ENCODE data around the gene SLCO3A1.

GRCh38 chr15:91970142-91970541, 116.6 kb downstream of the SLCO3A1 start:
- TF ChIP-seq, protein P1, sequence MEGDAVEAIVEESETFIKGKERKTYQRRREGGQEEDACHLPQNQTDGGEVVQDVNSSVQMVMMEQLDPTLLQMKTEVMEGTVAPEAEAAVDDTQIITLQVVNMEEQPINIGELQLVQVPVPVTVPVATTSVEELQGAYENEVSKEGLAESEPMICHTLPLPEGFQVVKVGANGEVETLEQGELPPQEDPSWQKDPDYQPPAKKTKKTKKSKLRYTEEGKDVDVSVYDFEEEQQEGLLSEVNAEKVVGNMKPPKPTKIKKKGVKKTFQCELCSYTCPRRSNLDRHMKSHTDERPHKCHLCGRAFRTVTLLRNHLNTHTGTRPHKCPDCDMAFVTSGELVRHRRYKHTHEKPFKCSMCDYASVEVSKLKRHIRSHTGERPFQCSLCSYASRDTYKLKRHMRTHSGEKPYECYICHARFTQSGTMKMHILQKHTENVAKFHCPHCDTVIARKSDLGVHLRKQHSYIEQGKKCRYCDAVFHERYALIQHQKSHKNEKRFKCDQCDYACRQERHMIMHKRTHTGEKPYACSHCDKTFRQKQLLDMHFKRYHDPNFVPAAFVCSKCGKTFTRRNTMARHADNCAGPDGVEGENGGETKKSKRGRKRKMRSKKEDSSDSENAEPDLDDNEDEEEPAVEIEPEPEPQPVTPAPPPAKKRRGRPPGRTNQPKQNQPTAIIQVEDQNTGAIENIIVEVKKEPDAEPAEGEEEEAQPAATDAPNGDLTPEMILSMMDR (IDR thresholded peaks at IDR 0.05; ENCODE audit: insufficient read depth, low read length), result no peak
- TF ChIP-seq GABPA (IDR thresholded peaks at IDR 0.05; ENCODE audit: low read depth) (no peak), POLR2AphosphoS5 (IDR thresholded peaks at IDR 0.05; ENCODE audit: low read depth) (no peak), SPI1 (IDR thresholded peaks at IDR 0.05; ENCODE audit: borderline replicate concordance, low read depth) (no peak)
- TF ChIP-seq, protein P2, sequence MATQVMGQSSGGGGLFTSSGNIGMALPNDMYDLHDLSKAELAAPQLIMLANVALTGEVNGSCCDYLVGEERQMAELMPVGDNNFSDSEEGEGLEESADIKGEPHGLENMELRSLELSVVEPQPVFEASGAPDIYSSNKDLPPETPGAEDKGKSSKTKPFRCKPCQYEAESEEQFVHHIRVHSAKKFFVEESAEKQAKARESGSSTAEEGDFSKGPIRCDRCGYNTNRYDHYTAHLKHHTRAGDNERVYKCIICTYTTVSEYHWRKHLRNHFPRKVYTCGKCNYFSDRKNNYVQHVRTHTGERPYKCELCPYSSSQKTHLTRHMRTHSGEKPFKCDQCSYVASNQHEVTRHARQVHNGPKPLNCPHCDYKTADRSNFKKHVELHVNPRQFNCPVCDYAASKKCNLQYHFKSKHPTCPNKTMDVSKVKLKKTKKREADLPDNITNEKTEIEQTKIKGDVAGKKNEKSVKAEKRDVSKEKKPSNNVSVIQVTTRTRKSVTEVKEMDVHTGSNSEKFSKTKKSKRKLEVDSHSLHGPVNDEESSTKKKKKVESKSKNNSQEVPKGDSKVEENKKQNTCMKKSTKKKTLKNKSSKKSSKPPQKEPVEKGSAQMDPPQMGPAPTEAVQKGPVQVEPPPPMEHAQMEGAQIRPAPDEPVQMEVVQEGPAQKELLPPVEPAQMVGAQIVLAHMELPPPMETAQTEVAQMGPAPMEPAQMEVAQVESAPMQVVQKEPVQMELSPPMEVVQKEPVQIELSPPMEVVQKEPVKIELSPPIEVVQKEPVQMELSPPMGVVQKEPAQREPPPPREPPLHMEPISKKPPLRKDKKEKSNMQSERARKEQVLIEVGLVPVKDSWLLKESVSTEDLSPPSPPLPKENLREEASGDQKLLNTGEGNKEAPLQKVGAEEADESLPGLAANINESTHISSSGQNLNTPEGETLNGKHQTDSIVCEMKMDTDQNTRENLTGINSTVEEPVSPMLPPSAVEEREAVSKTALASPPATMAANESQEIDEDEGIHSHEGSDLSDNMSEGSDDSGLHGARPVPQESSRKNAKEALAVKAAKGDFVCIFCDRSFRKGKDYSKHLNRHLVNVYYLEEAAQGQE (IDR thresholded peaks at IDR 0.05; ENCODE audit: insufficient replicate concordance, low read depth), result no peak

Data from HL-60 (cell line).